Transverse colon (tissue), 4 donors: ENCODE results near the gene SPATS1. TPM values are rescaled to one million over a fixed set of nuclear protein-coding genes. Genes with fewer than 3 reads are reported as not detected.

Source experiments
- DNase-seq: peaks from one replicate; pipeline ENCODE4 v3.0.0-alpha.2; 2019
- H3K27ac ChIP-seq, 4 donors: fragments of 200-600 bp; sonication (generic); 2 replicates each; pipeline ENCODE4 v1.5.1; 2016 to 2018; ENCODE audit warnings: inconsistent platforms in 4 of 4
- H3K27me3 ChIP-seq: fragments of 200-600 bp; sonication (generic); 2 replicates; pipeline ENCODE4 v1.5.1; 2017; ENCODE audit warnings: inconsistent platforms
- H3K36me3 ChIP-seq, 4 donors: fragments of 200-600 bp; sonication (generic); 2 replicates each; pipeline ENCODE4 v1.5.1; 2017 to 2019; ENCODE audit warnings: inconsistent platforms in 4 of 4
- H3K4me1 ChIP-seq, 4 donors: fragments of 200-600 bp; sonication (generic); 2 replicates each; pipeline ENCODE4 v1.5.1; 2017 to 2020; ENCODE audit warnings: inconsistent platforms in 4 of 4
- H3K4me3 ChIP-seq, 4 donors: fragments of 200-600 bp; sonication (generic); 1 replicate in 1 of 4; 2 replicates in 3 of 4; pipeline versions ENCODE4 v1.5.1 to v1.6.1; 2017 to 2019; ENCODE audit warnings: inconsistent platforms in 4 of 4
- H3K9me3 ChIP-seq, 2 donors: fragments of 200-600 bp; sonication (generic); 2 replicates each; pipeline ENCODE4 v1.5.1; 2017 to 2019; ENCODE audit warnings: inconsistent platforms in 2 of 2
- CTCF ChIP-seq, 5 experiments: fragments of 200-600 bp in 3 of 5; fragments of 450-650 bp in 2 of 5; sonication (generic) in 3 of 5; IDR thresholded peaks; 1 replicate in 2 of 5; 2 replicates in 3 of 5; pipeline ENCODE4 v1.5.1; 2016 to 2017; ENCODE audit warnings: antibody characterized with exemption in 5 of 5, inconsistent platforms in 3 of 5, mild to moderate bottlenecking in 2 of 5, moderate library complexity in 1 of 5
- EP300 ChIP-seq: sonication (generic); formaldehyde crosslinking; IDR thresholded peaks from one replicate; pipeline ENCODE4 v1.6.1; 2017; ENCODE audit warnings: antibody characterized with exemption, low read depth
- POLR2A ChIP-seq: fragments of 450-650 bp; IDR thresholded peaks from one replicate; pipeline ENCODE4 v1.6.1; 2016; ENCODE audit warnings: antibody characterized with exemption, mild to moderate bottlenecking, moderate library complexity
- POLR2AphosphoS5 ChIP-seq, 3 donors: sonication (generic); formaldehyde crosslinking; IDR thresholded peaks; one replicate each; pipeline ENCODE4 v1.6.1; 2016; ENCODE audit warnings: antibody characterized with exemption in 3 of 3
- WGBS, 2 donors: methylation state at CpG; one replicate each; pipeline ENCODE4 v1.1.5; 2018; ENCODE audit warnings: low coverage in 1 of 2; 5-methylcytosine and 5-hydroxymethylcytosine counted together
- in situ Hi-C, 4 donors: fragments of 200-750 bp; cut with MboI; loops; one replicate each; pipeline versions ENCODE4 v1.15.0 to v1.15.1; 2017; ENCODE audit warnings: low sequenced_read_pairs in 3 of 4, low pct_ligation_motif_present in 1 of 4, low pct_unique_long_range_greater_than_20kb in 1 of 4
- intact Hi-C: fragments of 100-400 bp; cut with DNase I; formaldehyde crosslinking; loops from one replicate; pipeline ENCODE4 v1.15.1; 2023; ENCODE audit warnings: low total_unique reads
- total RNA-seq, 4 donors: library from RNA; depleted of rRNA; stranded (reverse); fragments of >200 nt; gene quantifications; one replicate each; pipeline ENCODE4 v1.1.0, GENCODE V29; 2016

SPATS1 gene
- total RNA-seq, 4 donors from 2014 or later: not detected

GRCh38 chr6:44333273-44333919 lies 9.1 kb upstream of the SPATS1 start:
- Histone ChIP-seq H3K36me3 (no peaks in the 10 kb centered on the region), H3K4me1 (no peaks in the 10 kb centered on the region), H3K4me3 (no peak overlapping the region), H3K9me3 (no peaks in the 10 kb centered on the region), H3K27ac (no peak overlapping the region), H3K27me3 (peaks cover 42% of the 10 kb centered on the region)
- in situ Hi-C loops: loop anchor here in 2 of 4 donors (5.0 to 25.0 kb wide), 3 partner anchors 51 to 171 kb away; partner anchors contain the start of genes CAPN11 (in 2 of the 2) and NFKBIE (in 1 of the 2)
- intact Hi-C loops: loop anchor here (10.0 kb wide), 1 partner anchor 59 kb away; the partner anchor contains the start of gene TMEM151B
- no peak for DNase-seq
- TF ChIP-seq EP300: no peak
- WGBS, 2 donors: 71% methylated on average over 11 of the region's 11 CpGs; no CpG with 5 or more reads in 1 of the 2 donors

GRCh38 chr6:44333942-44334341 lies 8.5 kb upstream of the SPATS1 start:
- 86 to 91% methylated on average over 5 of the region's 5 CpGs for WGBS, 2 donors
- no peak overlapping the region for H3K4me3 ChIP-seq
- no peaks in the 10 kb centered on the region for H3K36me3 ChIP-seq
- H3K4me1 ChIP-seq: no peaks in the 10 kb centered on the region
- H3K27me3 ChIP-seq: peaks cover 40% of the 10 kb centered on the region
- no peak overlapping the region for H3K27ac ChIP-seq
- in situ Hi-C loops: loop anchor here in 2 of 4 donors (5.0 to 25.0 kb wide), 3 partner anchors 52 to 172 kb away; partner anchors contain the start of genes CAPN11 (in 2 of the 2) and NFKBIE (in 1 of the 2)
- intact Hi-C loops: loop anchor here (10.0 kb wide), 1 partner anchor 59 kb away; the partner anchor contains the start of gene TMEM151B
- no peak for DNase-seq
- TF ChIP-seq CTCF (IDR thresholded peaks at IDR 0.05) (no peak), EP300 (no peak), POLR2A (no peak), POLR2AphosphoS5 (IDR thresholded peaks at IDR 0.05) (no peak)
- H3K9me3 ChIP-seq: no peaks in the 10 kb centered on the region

- in situ Hi-C loops: loop anchor here in 2 of 4 donors (10.0 to 25.0 kb wide), 2 partner anchors 71 to 173 kb away; partner anchors contain the start of genes CAPN11 (in 2 of the 2) and NFKBIE (in 1 of the 2)
- Histone ChIP-seq H3K9me3 (no peaks in the 10 kb centered on the region), H3K4me3 (no peak overlapping the region), H3K27me3 (peaks cover 25% of the 10 kb centered on the region), H3K27ac (no peak overlapping the region), H3K4me1 (no peaks in the 10 kb centered on the region), H3K36me3 (no peaks in the 10 kb centered on the region)
- 39 to 50% methylated on average over 1 of the region's 1 CpG for WGBS, 2 donors
- DNase-seq: no peak
- intact Hi-C loops: loop anchor here (10.0 kb wide), 1 partner anchor 61 kb away; the partner anchor contains the start of gene TMEM151B
- TF ChIP-seq CTCF (IDR thresholded peaks at IDR 0.05) (no peak), POLR2A (no peak), POLR2AphosphoS5 (IDR thresholded peaks at IDR 0.05) (no peak), EP300 (no peak)
These were observed 6.8 kb upstream of the SPATS1 start for GRCh38 chr6:44335631-44336030.

GRCh38 chr6:44338228-44339122 lies 4.0 kb upstream of the SPATS1 start:
- TF ChIP-seq CTCF (IDR thresholded peaks at IDR 0.05) (peak; percentile 66 to 85 (median 75)), POLR2AphosphoS5 (IDR thresholded peaks at IDR 0.05) (no peak), POLR2A (no peak), EP300 (no peak)
- Histone ChIP-seq H3K27me3 (peaks cover 30% of the 10 kb centered on the region), H3K36me3 (no peaks in the 10 kb centered on the region), H3K4me1 (peaks cover 0 to 6% (median 0%) of the 10 kb centered on the region in 4 donors), H3K27ac (no peak overlapping the region), H3K9me3 (no peaks in the 10 kb centered on the region), H3K4me3 (no peak overlapping the region)
- intact Hi-C loops (loop anchor here (10.0 kb wide), 1 partner anchor 64 kb away; the partner anchor contains the start of gene TMEM151B), in situ Hi-C loops (loop anchor here in 2 of 4 donors (10.0 to 25.0 kb wide), 2 partner anchors 74 to 176 kb away; partner anchors contain the start of genes CAPN11 (in 2 of the 2) and NFKBIE (in 1 of the 2))
- peak; percentile 70 for DNase-seq
- 0 to 2% methylated on average over 6 to 11 of the region's 11 CpGs for WGBS, 2 donors
